Activated T-helper 1 cell treated with Interleukin-2 at 50 U/mL for 16 hours (primary cell): ENCODE results near the gene CSH2.
A peak's percentile ranks its signal among the peaks of the same experiment; 100 is the strongest.
"Not testable (repeated sequence)": the region's sequence is repeated elsewhere in the genome, so short reads cannot be mapped to it uniquely, and the experiment has no call there.

ENCODE experiments used
- DNase-seq: peaks from one replicate; pipeline ENCODE4 v3.0.0-alpha.2; 2020; ENCODE audit warnings: low read depth

The CSH2 gene

DNA sequence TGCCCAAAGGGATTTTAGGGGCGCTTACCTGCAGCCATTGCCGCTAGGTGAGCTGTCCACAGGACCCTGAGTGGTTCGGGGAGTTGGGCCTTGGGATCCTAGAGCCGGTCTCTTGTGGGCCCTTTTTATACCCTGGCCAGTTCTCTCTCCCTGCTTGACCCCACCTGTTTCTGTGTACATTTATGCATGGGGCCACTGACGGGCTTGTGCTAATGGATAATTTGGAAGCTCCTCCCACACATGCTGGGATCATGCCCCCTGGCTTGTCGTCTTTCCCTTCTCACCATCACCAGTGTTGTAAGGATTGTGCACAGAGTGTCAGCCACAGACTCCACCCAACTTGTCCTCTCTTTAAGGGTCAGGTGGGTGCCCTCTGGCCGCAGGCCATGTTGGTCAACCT is at the start of gene CSH2:
TSS of gene CSH2 (minus strand) at position 101 of the 400 bp plus-strand sequence. CDS start at position 38, 63 bp downstream.
- DNase-seq, result not testable (repeated sequence)

- not testable (repeated sequence) for DNase-seq
These were observed 48.9 kb upstream of the CSH2 start for GRCh38 chr17:63922402-63922801.

DNA sequence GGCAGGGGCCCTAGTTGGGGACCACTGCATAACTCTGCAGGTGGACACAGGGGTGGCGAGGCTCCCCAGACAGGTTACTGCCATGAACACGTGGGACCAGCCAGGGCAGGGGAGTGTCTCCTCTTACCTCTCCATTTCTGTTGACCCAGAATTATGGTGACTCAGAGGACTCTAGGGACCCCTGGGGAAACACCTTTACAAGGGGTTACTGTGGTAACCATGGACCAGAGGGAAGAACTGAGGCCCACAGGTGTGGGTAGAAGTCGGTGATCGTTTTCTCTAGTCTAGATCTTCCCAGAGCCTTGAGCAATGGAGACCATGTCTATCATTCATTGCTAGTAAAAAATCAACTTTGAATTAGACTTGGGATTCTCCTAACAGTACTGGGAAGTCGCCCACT is 47.3 kb upstream of the CSH2 start:
- DNase-seq, result not testable (repeated sequence)

- not testable (repeated sequence) for DNase-seq
These were observed 46.6 kb upstream of the CSH2 start for GRCh38 chr17:63920050-63920449.

DNA sequence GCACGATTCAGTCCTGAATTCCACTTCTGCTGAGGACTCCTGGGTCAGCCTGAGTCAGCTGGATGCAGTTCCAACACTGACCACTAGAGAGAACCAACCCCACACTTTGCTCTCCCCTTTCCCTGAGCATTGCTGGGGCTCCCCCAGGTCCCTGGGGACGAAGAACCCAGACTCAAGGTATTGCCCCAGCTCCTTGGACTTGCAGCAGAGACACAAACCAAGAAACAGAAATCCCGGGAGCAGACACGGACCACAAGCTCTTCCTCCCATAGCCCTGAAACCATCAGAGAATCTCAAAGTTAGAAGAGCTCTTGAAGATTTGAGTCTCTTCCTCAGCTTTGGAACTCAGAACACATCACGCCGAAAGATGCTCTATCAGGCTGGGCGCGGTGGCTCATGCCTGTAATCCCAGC is 45.8 kb upstream of the CSH2 start:
- DNase-seq, result peak; percentile 51

GRCh38 chr17:63918789-63919305 is 45.4 kb upstream of the CSH2 start, which contains the start of gene GH1:
Gene GH1, minus strand, starts transcription at chr17:63918839. Its CDS starts 63 bp downstream, at chr17:63918776.
- DNase-seq, result not testable (repeated sequence)

DNA sequence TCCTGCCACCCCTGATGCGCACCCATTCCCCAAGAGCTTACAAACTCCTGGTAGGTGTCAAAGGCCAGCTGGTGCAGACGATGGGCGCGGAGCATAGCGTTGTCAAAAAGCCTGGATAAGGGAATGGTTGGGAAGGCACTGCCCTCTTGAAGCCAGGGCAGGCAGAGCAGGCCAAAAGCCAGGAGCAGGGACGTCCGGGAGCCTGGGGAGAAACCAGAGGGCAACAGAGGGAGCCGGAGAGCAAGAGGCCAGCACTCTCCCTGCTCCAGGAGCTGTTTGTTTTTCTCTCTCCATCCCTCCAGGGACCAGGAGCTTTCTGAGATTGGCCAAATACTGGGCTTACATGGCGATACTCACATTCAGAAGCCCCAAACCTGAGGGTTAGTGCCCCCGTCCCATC is 44.8 kb upstream of the CSH2 start:
- no peak for DNase-seq

DNA sequence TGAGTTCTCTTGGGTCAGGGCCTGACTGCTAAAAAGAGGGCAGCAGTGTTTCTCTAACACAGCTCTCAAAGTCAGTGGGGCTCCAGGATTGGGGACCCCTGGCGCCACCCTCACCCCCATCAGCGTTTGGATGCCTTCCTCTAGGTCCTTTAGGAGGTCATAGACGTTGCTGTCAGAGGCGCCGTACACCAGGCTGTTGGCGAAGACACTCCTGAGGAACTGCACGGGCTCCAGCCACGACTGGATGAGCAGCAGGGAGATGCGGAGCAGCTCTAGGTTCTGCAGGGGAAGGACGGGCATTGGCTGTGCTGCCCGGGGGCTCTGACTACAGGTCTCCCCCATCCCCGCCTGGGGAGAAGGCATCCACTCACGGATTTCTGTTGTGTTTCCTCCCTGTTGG is 44.2 kb upstream of the CSH2 start:
- no peak for DNase-seq

DNA sequence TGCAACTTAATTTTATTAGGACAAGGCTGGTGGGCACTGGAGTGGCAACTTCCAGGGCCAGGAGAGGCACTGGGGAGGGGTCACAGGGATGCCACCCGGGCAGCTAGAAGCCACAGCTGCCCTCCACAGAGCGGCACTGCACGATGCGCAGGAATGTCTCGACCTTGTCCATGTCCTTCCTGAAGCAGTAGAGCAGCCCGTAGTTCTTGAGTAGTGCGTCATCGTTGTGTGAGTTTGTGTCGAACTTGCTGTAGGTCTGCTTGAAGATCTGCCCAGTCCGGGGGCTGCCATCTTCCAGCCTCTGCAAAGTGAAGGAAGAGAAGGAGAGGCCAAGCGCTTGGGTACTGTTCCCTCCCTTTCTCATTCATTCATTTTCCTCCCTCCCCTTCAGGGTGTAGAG is 43.7 kb upstream of the CSH2 start:
- not testable (repeated sequence) for DNase-seq

GRCh38 chr17:63916566-63917185 is 43.2 kb upstream of the CSH2 start:
- DNase-seq, result no peak

DNA sequence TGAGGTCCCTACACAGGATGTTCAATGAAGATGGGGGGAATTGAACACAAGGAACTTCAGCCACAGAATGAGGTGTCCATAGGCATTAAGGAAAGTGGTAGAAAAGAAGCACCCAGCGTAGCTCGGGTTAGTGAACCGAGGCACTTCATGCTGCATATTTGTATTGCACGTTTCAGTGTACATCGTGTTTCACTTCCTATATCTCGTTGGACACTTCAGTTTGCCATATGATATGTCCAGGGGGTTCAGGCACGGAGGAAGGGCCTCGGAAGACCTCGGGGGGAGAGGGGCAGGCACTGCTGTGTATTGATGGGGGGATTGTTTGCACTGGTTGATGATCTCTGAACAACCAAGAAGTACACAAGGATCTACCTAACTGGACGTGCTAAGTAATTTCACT is 42.3 kb upstream of the CSH2 start:
- DNase-seq, result not testable (repeated sequence)

- DNase-seq, result no peak
These were observed 41.0 kb upstream of the CSH2 start for GRCh38 chr17:63914471-63914870.

GRCh38 chr17:63911657-63912100 is 38.2 kb upstream of the CSH2 start:
- DNase-seq, result peak; percentile 38

DNA sequence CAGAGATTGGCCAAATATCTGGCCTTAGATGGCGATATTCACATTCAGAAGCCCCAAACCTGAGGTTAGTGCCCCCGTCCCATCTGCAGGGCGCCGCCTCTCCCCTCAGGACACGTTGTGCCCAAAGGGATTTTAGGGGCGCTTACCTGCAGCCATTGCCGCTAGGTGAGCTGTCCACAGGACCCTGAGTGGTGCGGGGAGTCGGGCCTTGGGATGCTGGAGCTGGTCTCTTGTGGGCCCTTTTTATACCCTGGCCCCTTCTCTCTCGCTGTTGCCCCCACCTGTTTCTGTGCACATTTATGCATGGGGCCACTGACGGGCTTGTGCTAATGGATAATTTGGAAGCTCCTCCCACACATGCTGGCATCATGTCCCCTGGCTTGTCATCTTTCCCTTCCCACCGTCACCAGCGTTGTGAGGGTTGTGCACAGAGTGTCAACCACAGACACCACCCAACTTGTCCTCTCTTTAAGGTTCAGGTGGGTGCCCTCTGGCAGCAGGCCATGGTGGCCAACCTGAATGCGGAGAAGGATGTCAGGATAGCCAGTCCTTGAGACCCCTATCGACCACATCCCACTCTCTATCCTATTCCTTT is 37.7 kb upstream of the CSH2 start, which contains the start of gene CSHL1:
TSS of gene CSHL1 (minus strand) at position 218 of the 595 bp plus-strand sequence. CDS start at position 156, 62 bp downstream.
- no peak for DNase-seq

- DNase-seq, result no peak
These were observed 36.6 kb upstream of the CSH2 start for GRCh38 chr17:63910096-63910495.

DNA sequence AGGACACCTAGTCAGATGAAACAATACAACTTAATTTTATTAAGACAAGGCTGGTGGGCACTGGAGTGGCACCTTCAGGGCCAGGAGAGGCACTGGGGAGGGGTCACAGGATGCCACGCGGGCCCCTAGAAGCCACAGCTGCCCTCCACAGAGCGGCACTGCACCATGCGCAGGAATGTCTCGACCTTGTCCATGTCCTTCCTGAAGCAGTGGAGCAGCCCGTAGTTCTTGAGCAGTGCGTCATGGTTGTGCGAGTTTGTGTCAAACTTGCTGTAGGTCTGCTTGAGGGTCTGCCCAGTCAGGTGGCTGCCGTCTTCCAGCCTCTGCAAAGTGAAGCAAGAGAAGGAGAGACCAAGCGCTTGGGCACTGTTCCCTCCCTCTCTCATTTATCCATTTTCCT is 36.1 kb upstream of the CSH2 start:
- DNase-seq, result not testable (repeated sequence)

GRCh38 chr17:63907161-63907778 is 33.8 kb upstream of the CSH2 start:
- not testable (repeated sequence) for DNase-seq

DNA sequence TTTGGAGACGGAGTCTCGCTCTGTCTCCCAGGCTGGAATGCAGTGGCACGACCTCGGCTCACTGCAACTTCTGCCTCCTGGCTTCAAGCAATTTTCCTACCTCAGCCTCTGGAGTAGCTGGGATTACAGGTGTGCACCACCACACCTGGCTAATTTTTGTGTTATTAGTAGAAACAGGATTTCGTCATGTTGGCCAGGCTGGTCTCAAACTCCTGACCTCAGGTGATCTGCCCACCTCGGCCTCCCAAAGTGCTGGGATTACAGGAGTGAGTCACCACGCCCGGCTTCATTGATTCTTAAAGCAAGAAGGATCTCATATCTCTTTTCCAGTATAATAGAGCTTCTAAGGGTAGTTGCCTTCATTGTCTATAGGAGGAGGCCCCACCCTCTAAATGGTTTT is 31.3 kb upstream of the CSH2 start:
- not testable (repeated sequence) for DNase-seq

- not testable (repeated sequence) for DNase-seq
These were observed 30.3 kb upstream of the CSH2 start for GRCh38 chr17:63903787-63904201.

DNA sequence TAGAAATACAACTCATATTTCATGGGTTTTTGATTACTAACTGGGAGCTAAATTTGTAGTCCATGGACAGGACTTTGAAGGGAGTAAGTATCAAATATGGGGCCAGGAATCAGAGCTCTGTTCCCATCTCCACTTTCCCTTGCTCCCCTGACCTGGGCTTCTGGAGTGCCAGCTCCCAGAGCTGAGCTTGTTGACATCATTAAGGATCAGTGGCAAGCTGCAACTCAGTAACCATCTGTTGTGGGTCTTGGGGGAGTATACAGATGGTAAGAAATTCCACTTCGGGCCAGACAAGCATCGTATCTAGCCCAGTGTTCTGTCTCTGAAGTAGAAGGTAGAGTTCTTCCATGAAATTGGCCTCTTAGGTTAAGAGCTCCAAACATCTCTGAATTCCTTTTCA is 28.5 kb upstream of the CSH2 start:
- DNase-seq, result not testable (repeated sequence)

DNA sequence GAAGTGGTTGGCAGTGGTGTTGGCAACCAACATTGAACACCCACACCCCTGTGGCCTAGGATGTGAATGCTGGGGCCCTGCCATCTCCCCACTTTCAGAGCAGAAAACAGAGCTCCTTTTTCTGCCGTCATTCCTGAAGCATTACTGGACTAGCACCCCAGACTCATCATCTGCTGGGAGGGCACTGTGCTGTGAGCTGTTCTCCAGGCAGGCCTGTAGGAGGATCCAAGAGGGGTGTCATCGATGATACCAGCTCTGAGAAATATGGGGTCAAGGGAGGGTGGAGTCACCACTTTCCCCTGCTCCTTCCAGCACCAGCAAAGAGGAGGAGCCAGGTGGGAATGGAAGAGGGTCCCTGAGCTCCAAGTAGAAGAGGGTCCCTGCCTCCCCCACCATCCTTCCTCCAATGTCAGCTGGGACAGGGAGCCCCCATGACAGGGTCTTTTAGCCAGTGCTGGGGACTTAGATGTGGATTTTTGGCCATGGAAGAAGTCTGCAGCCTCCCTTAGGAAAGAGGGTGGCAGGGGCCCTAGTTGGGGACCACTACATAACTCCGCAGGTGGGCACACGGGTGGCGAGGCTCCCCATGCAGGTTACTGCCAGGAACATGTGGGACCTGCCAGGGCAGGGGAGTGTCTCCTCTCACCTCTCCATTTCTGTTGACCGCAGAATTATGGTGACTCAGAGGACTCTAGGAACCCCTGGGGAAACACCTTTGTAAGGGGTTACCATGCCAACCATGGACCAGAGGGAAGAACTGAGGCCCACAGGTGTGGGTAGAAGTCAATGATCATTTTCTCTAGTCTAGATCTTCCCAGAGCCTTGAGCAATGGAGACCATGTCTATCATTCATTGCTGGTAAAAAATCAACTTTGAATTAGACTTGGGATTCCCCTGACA is 25.7 kb upstream of the CSH2 start:
- not testable (repeated sequence) for DNase-seq
